Ishikawa (cell line): ENCODE results near the gene TRPV4.

ENCODE experiments used
- CEBPB ChIP-seq: IDR thresholded peaks from 2 replicates; pipeline ENCODE4 v1.6.1; 2012
- CREB1 ChIP-seq: IDR thresholded peaks from 2 replicates; pipeline ENCODE4 v1.6.1; 2012; ENCODE audit warnings: low read depth
- EGR1 ChIP-seq: IDR thresholded peaks from 2 replicates; pipeline ENCODE4 v1.6.1; 2012
- EP300 ChIP-seq: IDR thresholded peaks from 2 replicates; pipeline ENCODE4 v1.6.1; 2012; ENCODE audit warnings: borderline replicate concordance
- FOXM1 ChIP-seq: IDR thresholded peaks from 2 replicates; pipeline ENCODE4 v1.6.1; 2012; ENCODE audit warnings: low read depth, borderline replicate concordance
- MAX ChIP-seq: IDR thresholded peaks from 2 replicates; pipeline ENCODE4 v1.6.1; 2012
- NFIC ChIP-seq: IDR thresholded peaks from 2 replicates; pipeline ENCODE4 v1.6.1; 2012
- RAD21 ChIP-seq: IDR thresholded peaks from 2 replicates; pipeline ENCODE4 v1.6.1; 2012; ENCODE audit warnings: low read depth
- REST ChIP-seq: IDR thresholded peaks from 2 replicates; pipeline ENCODE4 v1.6.1; 2012; ENCODE audit warnings: low read depth, mild to moderate bottlenecking
- TAF1 ChIP-seq: IDR thresholded peaks from 2 replicates; pipeline ENCODE4 v1.6.1; 2012; ENCODE audit warnings: low read depth, mild to moderate bottlenecking
- TCF12 ChIP-seq: IDR thresholded peaks from 2 replicates; pipeline ENCODE4 v1.6.1; 2012; ENCODE audit warnings: low read depth
- TEAD4 ChIP-seq: IDR thresholded peaks from 2 replicates; pipeline ENCODE4 v1.6.1; 2012
- USF1 ChIP-seq: IDR thresholded peaks from 2 replicates; pipeline ENCODE4 v1.6.1; 2012
- YY1 ChIP-seq: IDR thresholded peaks from 2 replicates; pipeline ENCODE4 v1.6.1; 2012; ENCODE audit warnings: low read depth
- ZBTB7A ChIP-seq: IDR thresholded peaks from 2 replicates; pipeline ENCODE4 v1.6.1; 2012; ENCODE audit warnings: low read depth

TRPV4 gene

GRCh38 chr12:109764123-109764522 lies 69.1 kb downstream of the TRPV4 start:
- TF ChIP-seq ZBTB7A, result no peak
- TF ChIP-seq EGR1, result no peak
- no peak for TF ChIP-seq TEAD4
- peak; percentile 26; the same call in 1 of the 2 replicates for TF ChIP-seq RAD21
- TF ChIP-seq NFIC, result no peak

GRCh38 chr12:109763201-109763841 lies 69.9 kb downstream of the TRPV4 start:
- no peak for TF ChIP-seq ZBTB7A
- no peak for TF ChIP-seq TEAD4
- TF ChIP-seq RAD21, result no peak
- TF ChIP-seq CEBPB, result no peak
- TF ChIP-seq TCF12, result no peak
- no peak for TF ChIP-seq TAF1
- no peak for TF ChIP-seq USF1
- TF ChIP-seq EP300, result no peak
- TF ChIP-seq FOXM1, result no peak
- no peak for TF ChIP-seq NFIC
- TF ChIP-seq CREB1, result no peak
- no peak for TF ChIP-seq EGR1

- TF ChIP-seq TCF12, result no peak
- no peak for TF ChIP-seq TAF1
- no peak for TF ChIP-seq RAD21
- TF ChIP-seq CREB1, result no peak
- no peak for TF ChIP-seq NFIC
- no peak for TF ChIP-seq FOXM1
- TF ChIP-seq CEBPB, result no peak
- TF ChIP-seq ZBTB7A, result no peak
- no peak for TF ChIP-seq USF1
- TF ChIP-seq EGR1, result no peak
- TF ChIP-seq TEAD4, result no peak
- TF ChIP-seq MAX, result no peak
- TF ChIP-seq REST, result no peak
- no peak for TF ChIP-seq EP300
- TF ChIP-seq YY1, result no peak
Measured at GRCh38 chr12:109762673-109763191, 70.5 kb downstream of the TRPV4 start.

GRCh38 chr12:109762071-109762672 lies 71.0 kb downstream of the TRPV4 start:
- TF ChIP-seq YY1, result no peak
- TF ChIP-seq EP300, result no peak
- no peak for TF ChIP-seq RAD21
- no peak for TF ChIP-seq MAX
- TF ChIP-seq ZBTB7A, result no peak
- TF ChIP-seq REST, result no peak
- TF ChIP-seq TAF1, result no peak
- no peak for TF ChIP-seq CEBPB
- no peak for TF ChIP-seq TEAD4
- no peak for TF ChIP-seq USF1
- no peak for TF ChIP-seq NFIC
- TF ChIP-seq TCF12, result no peak
- TF ChIP-seq CREB1, result no peak
- TF ChIP-seq FOXM1, result no peak
- TF ChIP-seq EGR1, result no peak
